ENCODE data around the gene PPP5C.
"Not testable (repeated sequence)": the region's sequence is repeated elsewhere in the genome, so short reads cannot be mapped to it uniquely, and the experiment has no call there.

Gene PPP5C

GRCh38 chr19:46411088-46411924 is 64.4 kb downstream of the PPP5C start:
- no peak for TF ChIP-seq CTCF (IDR thresholded peaks at IDR 0.05; ENCODE audit: insufficient read depth, missing control alignments)
- DNase-seq (ENCODE audit: insufficient read length, low spot score) (no peak), FAIRE-seq (no peak)

- DNase-seq (ENCODE audit: insufficient read length, low spot score) (no peak), FAIRE-seq (no peak)
- TF ChIP-seq CTCF (IDR thresholded peaks at IDR 0.05; ENCODE audit: insufficient read depth, missing control alignments): no peak
These were observed 65.2 kb downstream of the PPP5C start for GRCh38 chr19:46411925-46412649.

- no peak for DNase-seq (ENCODE audit: insufficient read length, low spot score)
- no peak for FAIRE-seq
- TF ChIP-seq CTCF (IDR thresholded peaks at IDR 0.05; ENCODE audit: insufficient read depth, missing control alignments): no peak
These were observed 65.9 kb downstream of the PPP5C start for GRCh38 chr19:46412650-46413261.

- no peak for DNase-seq (ENCODE audit: insufficient read length, low spot score)
- FAIRE-seq: no peak
- TF ChIP-seq CTCF (IDR thresholded peaks at IDR 0.05; ENCODE audit: insufficient read depth, missing control alignments): no peak
These were observed 66.6 kb downstream of the PPP5C start, which contains the start of gene CCDC8 for GRCh38 chr19:46413262-46414031. CCDC8 (minus strand) TSS chr19:46413564; CDS start chr19:46412810, 754 bp downstream.

- not testable (repeated sequence) for FAIRE-seq; DNase-seq (ENCODE audit: insufficient read length, low spot score)
These were observed 68.0 kb downstream of the PPP5C start for GRCh38 chr19:46414899-46415298.

- peak; percentile 82 for DNase-seq (ENCODE audit: insufficient read length, low spot score)
- not testable (repeated sequence) for FAIRE-seq
These were observed 69.2 kb downstream of the PPP5C start for GRCh38 chr19:46415804-46416709.

- DNase-seq (ENCODE audit: insufficient read length, low spot score): no peak
- TF ChIP-seq CTCF (IDR thresholded peaks at IDR 0.05; ENCODE audit: insufficient read depth, missing control alignments): no peak
- FAIRE-seq: no peak
These were observed 73.2 kb downstream of the PPP5C start for GRCh38 chr19:46420056-46420455.
